ENCODE data around the gene SLC39A7.
"Not testable (repeated sequence)": the region's sequence is repeated elsewhere in the genome, so short reads cannot be mapped to it uniquely, and the experiment has no call there.

The SLC39A7 gene

GRCh38 chr6:33206864-33207551, 6.3 kb downstream of the SLC39A7 start:
- no peak for DNase-seq

GRCh38 chr6:33207552-33208090, 7.0 kb downstream of the SLC39A7 start:
- DNase-seq, result no peak

- DNase-seq, result peak; percentile 18
Observed at GRCh38 chr6:33208091-33208967, 7.7 kb downstream of the SLC39A7 start, which contains the start of gene RING1. TSS of gene RING1 (plus strand) at chr6:33208500. CDS start at chr6:33208823, 323 bp downstream.

- DNase-seq, result no peak
Observed at GRCh38 chr6:33209856-33210255, 9.2 kb downstream of the SLC39A7 start.

GRCh38 chr6:33211136-33211535, 10.5 kb downstream of the SLC39A7 start:
- DNase-seq, result no peak

GRCh38 chr6:33211666-33212422, 11.2 kb downstream of the SLC39A7 start:
- DNase-seq, result no peak

- no peak for DNase-seq
Observed at GRCh38 chr6:33212857-33213165, 12.1 kb downstream of the SLC39A7 start.

GRCh38 chr6:33213166-33213988, 12.7 kb downstream of the SLC39A7 start:
- DNase-seq, result no peak

- DNase-seq, result no peak
Observed at GRCh38 chr6:33213989-33214335, 13.3 kb downstream of the SLC39A7 start.

- DNase-seq, result no peak
Observed at GRCh38 chr6:33215271-33216116, 14.8 kb downstream of the SLC39A7 start.

GRCh38 chr6:33216117-33216649, 15.5 kb downstream of the SLC39A7 start:
- no peak for DNase-seq

- DNase-seq, result no peak
Observed at GRCh38 chr6:33217246-33217645, 16.6 kb downstream of the SLC39A7 start.

GRCh38 chr6:33217681-33218080, 17.0 kb downstream of the SLC39A7 start:
- no peak for DNase-seq

GRCh38 chr6:33226503-33227120, 25.9 kb downstream of the SLC39A7 start:
- DNase-seq, result not testable (repeated sequence)

GRCh38 chr6:33235221-33235634, 34.6 kb downstream of the SLC39A7 start:
- no peak for DNase-seq

- no peak for DNase-seq
Observed at GRCh38 chr6:33236328-33236727, 35.7 kb downstream of the SLC39A7 start.

- DNase-seq, result no peak
Observed at GRCh38 chr6:33236852-33237251, 36.2 kb downstream of the SLC39A7 start.

- DNase-seq, result no peak
Observed at GRCh38 chr6:33237741-33238140, 37.1 kb downstream of the SLC39A7 start.

- DNase-seq, result no peak
Observed at GRCh38 chr6:33241968-33242367, 41.3 kb downstream of the SLC39A7 start.

GRCh38 chr6:33243476-33243875, 42.8 kb downstream of the SLC39A7 start:
- DNase-seq, result no peak

Data from NCI-H1694 (cell line).